Fibroblast of skin of back (primary cell): ENCODE results near the gene CIBAR2.
A peak's percentile ranks its signal among the peaks of the same experiment; 100 is the strongest.
"Not testable (repeated sequence)": the region's sequence is repeated elsewhere in the genome, so short reads cannot be mapped to it uniquely, and the experiment has no call there.

ENCODE experiments used
- DNase-seq: peaks from one replicate; pipeline ENCODE4 v3.0.0-alpha.2; 2013

Gene CIBAR2

GRCh38 chr16:85127379-85127723, 15.1 kb upstream of the CIBAR2 start:
- no peak for DNase-seq

DNA sequence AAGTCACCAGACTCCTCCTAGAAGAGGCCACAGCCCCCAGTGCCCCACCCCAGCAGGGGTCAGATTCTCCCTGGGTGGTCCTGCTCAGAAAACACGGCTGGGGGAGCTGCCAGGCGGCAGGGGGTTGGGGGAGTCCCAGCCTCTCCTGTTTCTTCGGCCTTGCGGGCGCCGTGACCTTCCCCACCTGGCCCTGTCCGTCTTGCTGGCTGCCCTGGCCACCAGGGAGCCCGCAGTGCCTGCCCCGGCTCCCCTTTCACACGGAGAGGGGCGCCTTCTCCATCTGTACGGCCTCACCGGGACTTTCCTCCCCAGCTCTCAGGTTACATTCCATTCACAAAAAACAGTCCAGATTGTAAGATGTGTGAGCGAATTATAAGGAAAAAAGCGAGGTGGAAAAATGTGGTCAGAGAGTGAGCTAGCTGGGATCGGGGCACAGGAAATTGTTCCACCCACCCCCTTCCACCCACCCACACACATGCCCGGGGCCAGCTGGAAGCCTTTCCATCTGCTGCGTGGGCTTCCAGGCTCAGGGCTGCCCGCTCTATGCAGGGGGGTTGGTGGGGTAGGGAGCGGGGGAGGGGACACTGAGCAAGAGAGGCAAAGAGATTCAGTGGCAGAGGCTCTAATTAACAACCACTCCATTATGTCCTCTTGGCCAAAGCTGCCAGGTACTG, 14.6 kb upstream of the CIBAR2 start:
- peak; percentile 61 for DNase-seq

GRCh38 chr16:85126394-85126704, 14.1 kb upstream of the CIBAR2 start:
- DNase-seq, result no peak

DNA sequence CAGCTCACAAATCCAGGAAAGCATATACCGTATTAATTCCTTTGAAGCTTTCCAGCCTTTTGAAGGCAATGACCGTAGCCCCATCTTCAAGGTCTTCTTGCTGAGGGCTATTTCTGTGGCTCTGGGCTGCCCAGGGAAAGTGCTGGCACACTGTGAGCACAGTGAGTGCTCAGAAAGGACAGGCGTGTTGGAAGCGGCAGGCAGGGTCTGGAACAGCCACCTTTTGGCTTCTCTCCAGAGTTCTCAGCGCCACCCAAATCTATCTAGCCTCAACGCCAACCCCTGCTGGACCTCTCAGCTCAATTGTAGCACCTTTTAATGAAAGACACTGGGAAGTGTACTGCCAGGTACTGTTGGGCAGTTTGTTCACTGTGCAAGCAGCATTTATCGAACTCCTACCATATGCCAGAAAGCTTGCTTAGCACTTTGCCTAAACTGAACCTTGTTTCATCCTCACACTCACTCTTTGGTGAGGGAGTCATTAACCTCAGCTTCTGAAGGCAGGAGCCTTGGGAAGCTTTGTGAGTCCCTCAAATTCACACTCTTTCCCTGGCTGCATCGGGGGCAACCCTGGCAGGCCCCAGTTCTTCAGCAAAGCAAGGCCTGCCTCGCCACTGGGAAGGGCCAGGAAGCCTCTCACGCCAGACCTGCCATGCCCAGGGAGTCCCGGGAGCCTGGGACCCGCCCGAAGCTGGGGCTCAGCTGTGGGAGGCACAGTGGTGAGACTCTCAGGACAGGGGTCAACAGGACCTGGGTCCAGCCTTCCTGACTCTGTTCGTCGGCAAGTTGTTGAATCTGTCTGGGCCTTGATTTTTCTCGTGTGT, 13.5 kb upstream of the CIBAR2 start:
- DNase-seq, result no peak

DNA sequence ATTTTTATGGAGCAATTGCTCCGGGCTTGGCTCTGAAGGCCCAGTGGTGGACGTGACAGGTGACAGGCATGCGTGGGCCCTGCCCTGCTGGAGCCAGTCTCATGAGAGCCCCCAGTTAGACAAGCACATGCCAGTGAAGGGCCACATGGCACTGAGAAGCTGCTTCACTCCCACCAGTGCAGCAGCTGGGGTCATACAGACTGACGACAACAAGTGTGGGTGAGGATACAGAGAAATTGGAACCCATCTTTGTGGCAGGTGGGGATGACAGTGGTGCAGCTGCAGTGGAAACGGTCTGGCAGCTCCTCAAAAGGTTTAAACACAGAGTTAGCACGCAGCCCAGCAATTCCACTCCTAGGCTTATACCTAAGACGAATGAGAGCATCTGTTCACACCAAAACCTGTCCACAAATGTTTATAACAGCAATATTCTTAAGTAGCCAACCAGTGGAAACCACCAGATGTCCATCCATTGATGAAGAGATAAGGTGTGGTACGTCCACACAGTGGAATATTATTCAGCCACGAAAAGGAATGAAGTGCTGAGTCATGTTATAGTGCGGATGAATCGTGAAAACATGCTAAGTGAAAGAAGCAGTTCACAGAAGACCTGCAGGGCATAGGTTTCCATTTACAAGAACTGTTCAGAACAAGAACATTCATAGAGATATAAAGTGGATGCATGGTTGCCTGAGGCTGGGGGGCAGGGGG, 12.5 kb upstream of the CIBAR2 start:
- no peak for DNase-seq

DNA sequence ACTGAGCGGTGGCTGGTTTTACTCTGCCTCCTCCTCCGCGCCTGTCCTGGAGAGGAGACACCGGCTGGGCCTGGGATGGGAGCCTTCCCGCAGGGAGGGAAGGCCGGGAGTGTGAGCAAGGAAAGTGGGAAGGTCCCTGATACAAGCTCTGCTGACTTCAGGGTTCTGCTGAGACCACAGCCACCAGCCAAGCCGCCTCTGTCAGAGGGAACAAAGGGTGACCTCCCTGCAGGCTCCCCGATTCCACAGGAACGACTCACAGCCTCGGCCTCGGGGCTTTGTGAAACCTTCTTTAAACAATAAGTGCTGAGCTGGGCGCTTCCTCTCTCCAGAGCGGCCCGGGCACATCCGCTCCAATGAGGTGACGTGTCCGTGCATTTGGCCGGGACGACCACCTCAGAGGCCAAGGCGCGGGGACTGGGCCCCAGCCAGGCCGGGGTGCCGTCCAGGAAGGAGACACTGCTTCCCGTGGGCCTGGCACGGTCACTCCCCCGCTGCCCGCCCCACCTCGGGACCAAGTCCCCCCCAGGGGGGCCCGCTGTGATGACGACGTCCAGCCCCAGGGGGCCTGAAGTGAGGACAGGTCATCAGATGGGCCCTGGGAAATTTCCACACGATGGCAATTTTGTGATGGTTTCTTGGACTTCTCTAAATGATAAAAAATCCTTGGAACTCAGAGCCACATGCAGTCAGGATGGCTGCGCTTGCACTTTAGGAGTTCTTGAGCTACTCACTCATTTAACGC, 11.8 kb upstream of the CIBAR2 start:
- peak; percentile 79 for DNase-seq

DNA sequence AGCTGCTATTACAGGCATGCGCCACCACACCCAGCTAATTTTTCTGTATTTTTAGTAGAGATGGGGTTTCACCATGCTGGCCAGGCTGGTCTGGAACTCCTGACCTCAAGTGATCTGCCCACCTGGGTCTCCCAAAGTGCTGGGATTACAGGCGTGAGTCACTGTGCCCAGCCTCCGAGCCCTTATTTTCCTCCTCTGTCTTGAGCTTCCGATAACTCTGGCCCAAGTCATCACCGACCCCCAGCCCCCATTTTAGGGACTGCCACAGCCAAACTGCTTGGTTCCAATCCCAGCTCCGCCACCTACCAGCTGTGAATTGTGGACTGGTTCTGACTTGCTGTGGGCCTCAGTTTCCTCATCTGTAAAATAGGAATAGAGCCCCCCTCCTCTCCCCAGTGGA, 11.2 kb upstream of the CIBAR2 start:
- DNase-seq, result not testable (repeated sequence)

DNA sequence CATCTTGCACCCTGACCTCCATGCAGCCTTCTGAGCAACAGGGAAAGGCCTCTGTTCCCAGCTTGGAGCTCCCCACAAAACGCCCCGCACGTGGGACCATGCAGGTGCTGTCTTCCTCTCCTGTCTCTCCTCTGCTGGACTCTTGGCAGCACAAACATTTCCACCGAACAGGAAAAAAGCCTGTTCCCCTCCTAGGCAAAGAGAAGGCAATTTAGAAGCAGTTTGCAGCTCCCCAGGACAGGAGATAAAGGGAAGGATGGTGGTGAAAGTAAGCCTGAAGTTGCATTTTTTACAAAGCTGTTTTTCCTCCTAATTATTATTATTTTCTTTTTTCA, 7.7 kb upstream of the CIBAR2 start:
- DNase-seq, result no peak

DNA sequence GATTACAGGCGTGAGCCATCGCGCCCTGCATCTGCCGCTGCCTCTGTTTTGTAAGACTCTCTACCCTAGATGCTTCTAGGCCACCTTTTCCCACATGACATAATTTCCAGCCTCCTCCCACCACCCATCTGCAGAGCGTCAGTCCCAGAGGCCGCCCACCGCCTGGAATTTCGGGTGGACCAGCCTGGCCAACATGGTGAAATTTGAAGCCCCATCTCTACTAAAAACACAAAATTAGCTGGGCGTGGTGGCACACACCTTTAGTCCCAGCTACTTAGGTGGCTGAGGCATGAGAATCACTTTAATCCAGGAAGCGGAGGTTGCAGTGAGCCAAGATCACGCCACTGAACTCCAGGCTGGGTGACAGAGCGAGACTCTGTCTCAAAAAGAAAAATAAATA, 5.1 kb upstream of the CIBAR2 start:
- DNase-seq, result no peak

DNA sequence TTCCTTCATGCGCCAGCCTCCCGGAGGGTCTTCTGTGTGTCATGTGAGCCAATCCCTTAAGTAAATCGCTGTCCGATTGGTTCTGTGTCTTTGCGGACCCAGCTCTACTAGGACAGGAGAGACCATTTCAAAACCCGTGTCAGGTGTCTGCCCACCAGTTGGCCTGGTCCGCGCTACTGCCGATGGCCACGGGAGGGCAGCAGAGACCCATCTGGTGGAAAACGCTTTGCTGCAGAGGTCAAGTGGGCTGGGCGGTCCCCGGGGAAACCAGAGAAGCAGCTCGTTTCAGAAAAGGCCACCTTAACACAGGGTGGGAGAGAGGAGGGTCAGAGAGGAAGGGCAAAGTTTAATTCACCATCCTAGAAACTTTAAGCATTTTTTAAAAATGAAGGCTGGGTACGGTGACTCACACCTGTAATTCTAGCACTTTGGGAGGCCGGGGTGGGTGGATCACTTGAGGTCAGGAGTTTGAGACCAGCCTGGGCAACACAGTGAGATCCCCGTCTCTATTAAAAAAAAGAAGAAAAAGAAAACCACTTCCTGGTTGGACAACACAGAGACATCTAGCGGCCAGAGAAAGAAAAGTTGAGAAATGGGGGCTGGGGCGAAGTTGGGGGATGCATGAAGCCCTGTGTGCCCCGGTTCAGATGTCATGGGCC, 2.8 kb upstream of the CIBAR2 start:
- DNase-seq, result peak; percentile 76

DNA sequence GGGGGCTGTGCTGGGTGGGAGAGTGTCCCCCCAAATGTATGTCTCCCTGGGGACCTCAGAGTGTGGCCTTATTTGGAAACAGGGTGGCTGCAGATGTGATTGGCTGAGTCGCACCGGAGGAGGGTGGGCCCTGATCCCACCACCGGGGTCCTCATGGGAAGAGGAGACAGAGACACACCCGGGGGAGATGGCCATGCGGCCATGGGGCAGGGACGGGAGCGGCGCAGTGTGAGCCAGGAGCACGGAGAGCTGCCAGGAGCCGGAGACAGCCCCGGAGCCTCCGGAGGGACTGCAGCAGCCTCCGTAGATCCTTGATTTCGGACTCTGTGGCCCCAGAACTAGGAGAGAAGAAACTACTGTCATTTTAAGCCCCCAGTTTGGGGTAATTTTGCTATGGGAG, 1.6 kb upstream of the CIBAR2 start:
- no peak for DNase-seq

DNA sequence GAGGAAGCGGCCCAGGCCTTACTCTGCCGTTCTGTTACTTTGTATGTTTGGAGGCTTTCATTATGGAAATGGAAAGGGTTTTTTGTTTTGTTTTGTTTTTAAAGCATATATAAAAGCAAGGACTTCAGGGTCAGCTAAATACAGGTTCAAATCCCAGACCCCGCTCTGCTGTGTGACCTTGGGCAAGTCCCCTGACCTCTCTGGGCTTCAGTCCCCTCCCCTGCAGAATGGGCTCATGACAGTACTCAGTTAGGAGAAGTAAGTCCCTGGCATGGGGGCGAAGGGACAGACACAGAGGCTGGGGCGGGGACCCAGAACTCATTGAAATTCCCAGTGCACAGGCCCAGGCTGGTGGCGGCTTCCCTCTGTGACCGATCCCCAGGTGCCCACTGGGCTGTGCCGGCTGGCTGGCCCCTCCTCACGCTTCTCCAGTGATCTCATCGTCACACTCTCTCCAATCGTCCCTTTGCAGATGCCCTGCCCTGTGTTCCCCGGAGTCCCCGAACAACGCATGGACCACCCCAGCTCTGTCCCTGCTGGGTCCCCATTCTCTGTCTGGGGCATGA, 979 bp upstream of the CIBAR2 start:
- DNase-seq, result no peak

GRCh38 chr16:85111184-85111583, 1.1 kb downstream of the CIBAR2 start:
- no peak for DNase-seq

DNA sequence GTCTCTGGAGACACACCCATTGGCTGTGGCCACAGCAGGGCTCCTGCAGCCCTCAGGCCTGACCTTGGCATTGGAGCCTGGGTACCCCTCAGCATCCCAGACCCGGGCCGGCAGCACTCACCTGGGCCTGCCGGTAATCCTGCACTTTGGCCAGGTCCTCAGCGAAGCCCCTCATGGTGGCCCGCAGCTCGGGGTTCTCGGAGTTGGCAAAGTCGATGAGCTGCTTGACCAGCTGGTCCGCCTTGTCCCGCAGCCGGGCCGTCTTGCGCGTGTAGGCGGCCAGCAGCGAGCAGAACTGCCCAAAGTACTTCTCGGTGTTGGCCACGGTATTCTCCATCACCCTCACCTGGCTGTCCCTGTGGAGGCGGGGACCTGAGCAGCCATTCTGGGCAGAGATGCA, 2.2 kb downstream of the CIBAR2 start:
- no peak for DNase-seq

DNA sequence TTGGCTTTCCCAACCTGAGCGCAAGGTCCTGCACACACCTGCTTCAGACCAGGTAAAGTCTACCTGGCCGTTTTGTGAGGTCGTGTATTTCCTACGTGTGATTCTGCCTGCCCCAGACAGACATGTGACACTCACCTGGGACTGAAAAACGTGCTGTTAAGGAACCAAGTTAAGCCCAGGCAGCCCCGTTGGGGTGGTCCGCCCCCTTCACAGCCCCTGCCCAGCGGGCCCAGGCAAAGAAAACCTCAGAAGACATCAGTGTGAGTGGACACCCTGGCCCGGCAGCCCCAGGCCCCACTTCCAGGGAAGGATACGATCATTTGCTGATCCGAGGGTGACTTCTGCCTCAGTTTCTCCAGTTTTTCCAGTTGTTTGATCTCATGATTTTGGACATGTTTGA, 4.7 kb downstream of the CIBAR2 start:
- DNase-seq, result no peak

DNA sequence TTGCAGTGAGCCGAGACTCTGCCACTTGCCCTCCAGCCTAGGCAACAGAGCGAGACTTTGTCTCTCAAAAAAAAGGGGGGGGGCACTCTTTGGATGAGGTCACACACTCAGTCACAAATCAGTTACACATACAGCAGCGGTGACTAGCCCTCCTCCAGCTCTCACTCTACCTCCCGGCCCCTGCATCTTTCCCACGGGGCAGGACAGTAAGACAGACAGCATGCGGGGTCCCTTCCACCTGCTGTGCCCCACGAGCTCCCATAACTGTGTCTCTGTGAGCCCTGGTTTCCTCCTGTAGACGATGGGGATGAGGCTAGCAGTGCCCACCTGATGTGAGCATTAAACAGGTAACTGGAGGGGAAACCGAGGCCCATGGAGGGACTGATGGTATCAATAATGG, 5.2 kb downstream of the CIBAR2 start:
- no peak for DNase-seq

GRCh38 chr16:85105475-85105874, 6.8 kb downstream of the CIBAR2 start:
- no peak for DNase-seq

GRCh38 chr16:85104821-85105391, 7.4 kb downstream of the CIBAR2 start:
- no peak for DNase-seq

DNA sequence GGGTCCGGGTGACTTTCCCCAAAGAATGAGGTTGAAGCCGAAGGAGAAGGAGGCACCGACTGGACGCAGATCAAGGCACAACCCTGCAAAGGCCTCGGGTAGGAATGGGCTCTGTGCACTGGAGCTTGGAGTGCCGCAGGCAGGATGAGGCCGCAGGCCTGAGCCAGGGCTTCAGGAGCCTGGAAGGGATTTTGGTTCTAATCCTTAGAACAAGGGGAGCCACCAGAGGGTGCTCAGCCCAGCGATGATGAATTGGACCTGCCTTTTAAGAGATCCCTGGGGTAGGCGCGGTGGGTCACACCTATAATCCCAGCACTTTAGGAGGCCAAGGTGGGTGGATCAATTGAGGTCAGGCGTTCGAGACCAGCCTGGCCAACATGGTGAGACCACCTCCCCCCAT, 8.1 kb downstream of the CIBAR2 start:
- no peak for DNase-seq

DNA sequence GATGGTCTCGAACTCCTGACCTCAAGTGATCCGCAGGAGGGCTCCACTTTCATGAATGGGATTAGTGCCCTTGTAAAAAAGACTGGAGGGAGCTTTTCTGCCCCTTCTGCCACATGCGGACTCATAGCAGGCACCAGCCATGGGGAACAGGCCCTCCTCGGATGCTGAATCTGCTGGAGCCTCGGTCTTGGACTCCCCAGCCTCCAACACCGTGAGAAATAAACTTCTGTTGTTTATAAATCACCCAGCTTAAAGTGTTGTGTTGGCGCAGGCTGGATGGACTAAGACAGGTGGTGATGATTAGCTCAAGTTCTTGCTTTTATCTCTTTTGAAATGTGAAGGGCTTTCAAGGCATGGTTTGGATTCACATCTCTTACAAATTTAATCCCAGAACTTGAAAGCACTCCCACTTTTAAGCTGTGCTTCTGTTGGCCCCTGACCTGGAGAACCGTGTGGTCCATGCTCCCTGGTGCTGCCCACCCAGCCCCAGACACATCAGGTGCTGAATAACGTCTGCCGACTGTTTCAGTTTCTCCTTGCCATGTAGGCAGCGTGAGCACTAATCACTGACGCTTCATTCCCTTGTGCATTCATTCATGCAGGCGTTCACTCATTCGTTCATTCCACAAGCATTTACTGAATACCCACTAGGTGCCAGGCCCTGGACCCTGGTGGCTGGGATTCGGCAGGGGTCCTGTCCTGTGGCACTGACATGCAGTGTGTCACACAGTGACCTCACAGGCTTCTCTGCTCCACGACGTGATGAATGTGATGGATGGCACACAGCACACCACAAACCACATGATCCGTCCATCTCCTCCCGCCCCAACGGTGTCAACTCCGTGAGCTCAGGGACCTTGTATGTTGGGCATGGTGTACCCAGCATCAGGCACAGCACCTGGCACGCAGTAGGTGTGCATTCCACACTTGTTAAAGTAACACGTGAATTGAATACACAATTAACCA, 8.9 kb downstream of the CIBAR2 start:
- DNase-seq, result no peak
